HepG2 (cell line): ENCODE data around the gene ALG14. TPM values are rescaled to one million over a fixed set of nuclear protein-coding genes. Genes with fewer than 3 reads are reported as not detected.

Experiments
- ATAC-seq: fragments of 200-7000 bp; cut with Tn5 transposase; 3 replicates; pipeline ENCODE4 v1.9.1; 2020; ENCODE audit warnings: mild to moderate bottlenecking, moderate library complexity
- BruUV-seq: library from RNA; stranded (reverse); fragments of 400-500 nt; replicated peaks from 2 replicates; lab custom pipeline; 2021; lab: Mats Ljungman, UMichigan
- CTCF ChIA-PET: fragments of 300-600 bp; formaldehyde crosslinking; extraction: SDS; loops from one replicate; lab custom pipeline; 2021; ENCODE audit warnings: low total read pairs, inconsistent platforms, low intra/inter-chr PET ratio; lab: Yijun Ruan, JAX
- POLR2A ChIA-PET: fragments of 350-600 bp; sonication (Branson Sonifier 250); formaldehyde crosslinking; loops from one replicate; lab custom pipeline; 2020; ENCODE audit warnings: antibody characterized with exemption, inconsistent platforms; lab: Yijun Ruan, JAX
- DNase-seq: peaks from one replicate; pipeline ENCODE4 v3.0.0-alpha.2; 2015; ENCODE audit warnings: low spot score
- FAIRE-seq: peaks from 3 replicates; lab custom pipeline; 2011; peaks lifted over from hg19 to GRCh38; lab: Jason Lieb, UNC
- H2AFZ ChIP-seq: one replicate; pipeline ENCODE4 v1.6.1; 2011; ENCODE audit warnings: low read length, inconsistent platforms
- H3K27ac ChIP-seq: fragments of 300-600 bp; 3 replicates; pipeline ENCODE4 v1.8.0; 2011; ENCODE audit warnings: mixed run types, mild to moderate bottlenecking, mixed read lengths, low read length, inconsistent platforms; ENCODE audit not compliant: insufficient read depth; ENCODE audit errors: extremely low read length
- H3K27me3 ChIP-seq, 2 experiments: fragments of 200-600 bp in 1 of 2; 2 replicates in 1 of 2; 3 replicates in 1 of 2; pipeline versions ENCODE4 v1.6.0 to v1.8.0; 2011; ENCODE audit warnings: low read length in 2 of 2, mild to moderate bottlenecking in 2 of 2, moderate library complexity in 2 of 2, inconsistent platforms in 1 of 2; ENCODE audit not compliant: insufficient read depth in 2 of 2, control insufficient read depth in 1 of 2
- H3K36me3 ChIP-seq, 2 experiments: fragments of 200-600 bp in 1 of 2; replicated peaks in 1 of 2; 2 replicates in 1 of 2; 3 replicates in 1 of 2; pipeline versions ENCODE4 v1.5.1 to v1.8.0; 2011; ENCODE audit warnings: low read length in 2 of 2, inconsistent platforms in 1 of 2; ENCODE audit not compliant: insufficient read depth in 2 of 2, control insufficient read depth in 1 of 2
- H3K4me1 ChIP-seq: 2 replicates; pipeline ENCODE4 v1.5.1; 2012; ENCODE audit warnings: low read length, inconsistent platforms; ENCODE audit not compliant: insufficient read depth
- H3K4me2 ChIP-seq: 2 replicates; pipeline ENCODE4 v1.6.0; 2011; ENCODE audit warnings: low read depth, low read length, inconsistent platforms
- H3K4me3 ChIP-seq, 3 experiments: fragments of 200-600 bp in 1 of 3; sonication (generic), shearing (Covaris generic) in 1 of 3; replicated peaks in 1 of 3; 2 replicates each; pipeline ENCODE4 v1.5.1; 2011 to 2016; ENCODE audit warnings: low read length in 3 of 3, inconsistent platforms in 2 of 3, low read depth in 2 of 3, mild to moderate bottlenecking in 2 of 3, control low read depth in 1 of 3, mixed read lengths in 1 of 3; ENCODE audit not compliant: insufficient read depth in 1 of 3
- H3K79me2 ChIP-seq: one replicate; pipeline ENCODE4 v1.6.1; 2011; ENCODE audit warnings: low read length, inconsistent platforms; ENCODE audit not compliant: insufficient read depth
- H3K9ac ChIP-seq: 2 replicates; pipeline ENCODE4 v1.6.0; 2011; ENCODE audit warnings: mild to moderate bottlenecking, low read depth, low read length, inconsistent platforms; ENCODE audit not compliant: insufficient read depth
- H3K9me3 ChIP-seq: 2 replicates; pipeline ENCODE4 v1.5.1; 2012; ENCODE audit warnings: mild to moderate bottlenecking, low read length
- H4K20me1 ChIP-seq: 2 replicates; pipeline ENCODE4 v1.6.0; 2011; ENCODE audit warnings: inconsistent platforms, mild to moderate bottlenecking, low read length, moderate library complexity; ENCODE audit not compliant: insufficient read depth
- RNF2 ChIP-seq: fragments of 450-650 bp; conservative IDR thresholded peaks from 2 replicates; pipeline ENCODE4 v1.6.1; 2016; ENCODE audit warnings: low read depth
- ZNF292 ChIP-seq: sonication (generic); formaldehyde crosslinking; IDR thresholded peaks from 2 replicates; pipeline ENCODE4 v1.8.1; 2022; ENCODE audit warnings: mild to moderate bottlenecking, low read depth, missing genetic modification reagents, borderline replicate concordance
- ZNF644 ChIP-seq: IDR thresholded peaks from 2 replicates; pipeline ENCODE4 v1.6.1; 2016; ENCODE audit warnings: low read depth
- ZNF652 ChIP-seq: IDR thresholded peaks from 2 replicates; pipeline ENCODE4 v1.6.1; 2016; ENCODE audit warnings: low read depth, borderline replicate concordance
- WGBS: methylation state at CpG from one replicate; pipeline ENCODE4 v1.1.6; 2017; ENCODE audit warnings: low lambda C conversion rate; 5-methylcytosine and 5-hydroxymethylcytosine counted together
- in situ Hi-C: cut with HindIII; loops from 2 replicates; pipeline ENCODE4 v1.10.0; 2017; ENCODE audit warnings: low pct_unique_long_range_greater_than_20kb; ENCODE audit not compliant: extremely low pct_ligation_motif_present
- intact Hi-C: fragments of 100-400 bp; cut with micrococcal nuclease; formaldehyde crosslinking; loops from one replicate; pipeline ENCODE4 v1.10.0; 2022; ENCODE audit not compliant: unreplicated experiment
- polyA plus RNA-seq, 8 experiments: library from polyadenylated mRNA; depleted of rRNA in 3 of 8; stranded (reverse) in 7 of 8; unstranded in 1 of 8; fragments of >200 nt; fragmentation: Illumina TruSeq in 4 of 8; extraction: Trizol in 4 of 8; gene quantifications; 2 replicates each; pipeline versions ENCODE4 v1.2.1 to v1.2.3, GENCODE V29; 2011 to 2016; ENCODE audit warnings: low read depth in 4 of 8, missing spikeins in 1 of 8, mixed read lengths in 1 of 8; ENCODE audit not compliant: insufficient read depth in 1 of 8
- total RNA-seq, 5 experiments: library from RNA; depleted of rRNA; stranded (reverse); fragments of >200 nt; fragmentation: Illumina TruSeq; extraction: Trizol; gene quantifications; 2 replicates each; pipeline ENCODE4 v1.2.3, GENCODE V29; 2016; ENCODE audit warnings: low read depth in 1 of 5
- TF ChIP-seq, protein P1 (sequence below): sonication (generic); formaldehyde crosslinking; IDR thresholded peaks from 2 replicates; pipeline ENCODE4 v1.4.0; 2020; ENCODE audit warnings: low read depth, missing genetic modification reagents
- TF ChIP-seq, protein P2 (sequence below): IDR thresholded peaks from 2 replicates; pipeline ENCODE4 v1.6.1; 2016; ENCODE audit warnings: control low read depth
- TF ChIP-seq, protein P3 (sequence below): sonication (generic); formaldehyde crosslinking; IDR thresholded peaks from 2 replicates; pipeline ENCODE4 v1.5.0; 2020; ENCODE audit warnings: missing genetic modification reagents

The ALG14 gene
- total and polyA plus RNA-seq, 2 of the 13 experiments (the other 11 are each of a cell fraction or from before 2014, with no cell fraction given), result 4.5 to 12.7 TPM

- TF ChIP-seq, protein P1, sequence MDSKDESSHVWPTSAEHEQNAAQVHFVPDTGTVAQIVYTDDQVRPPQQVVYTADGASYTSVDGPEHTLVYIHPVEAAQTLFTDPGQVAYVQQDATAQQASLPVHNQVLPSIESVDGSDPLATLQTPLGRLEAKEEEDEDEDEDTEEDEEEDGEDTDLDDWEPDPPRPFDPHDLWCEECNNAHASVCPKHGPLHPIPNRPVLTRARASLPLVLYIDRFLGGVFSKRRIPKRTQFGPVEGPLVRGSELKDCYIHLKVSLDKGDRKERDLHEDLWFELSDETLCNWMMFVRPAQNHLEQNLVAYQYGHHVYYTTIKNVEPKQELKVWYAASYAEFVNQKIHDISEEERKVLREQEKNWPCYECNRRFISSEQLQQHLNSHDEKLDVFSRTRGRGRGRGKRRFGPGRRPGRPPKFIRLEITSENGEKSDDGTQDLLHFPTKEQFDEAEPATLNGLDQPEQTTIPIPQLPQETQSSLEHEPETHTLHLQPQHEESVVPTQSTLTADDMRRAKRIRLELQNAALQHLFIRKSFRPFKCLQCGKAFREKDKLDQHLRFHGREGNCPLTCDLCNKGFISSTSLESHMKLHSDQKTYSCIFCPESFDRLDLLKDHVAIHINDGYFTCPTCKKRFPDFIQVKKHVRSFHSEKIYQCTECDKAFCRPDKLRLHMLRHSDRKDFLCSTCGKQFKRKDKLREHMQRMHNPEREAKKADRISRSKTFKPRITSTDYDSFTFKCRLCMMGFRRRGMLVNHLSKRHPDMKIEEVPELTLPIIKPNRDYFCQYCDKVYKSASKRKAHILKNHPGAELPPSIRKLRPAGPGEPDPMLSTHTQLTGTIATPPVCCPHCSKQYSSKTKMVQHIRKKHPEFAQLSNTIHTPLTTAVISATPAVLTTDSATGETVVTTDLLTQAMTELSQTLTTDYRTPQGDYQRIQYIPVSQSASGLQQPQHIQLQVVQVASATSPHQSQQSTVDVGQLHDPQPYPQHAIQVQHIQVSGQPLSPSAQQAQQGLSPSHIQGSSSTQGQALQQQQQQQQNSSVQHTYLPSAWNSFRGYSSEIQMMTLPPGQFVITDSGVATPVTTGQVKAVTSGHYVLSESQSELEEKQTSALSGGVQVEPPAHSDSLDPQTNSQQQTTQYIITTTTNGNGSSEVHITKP (CRISPR knock-in tag), result no peak
Measured at GRCh38 chr1:94934551-94934950, 138.2 kb downstream of the ALG14 start (continued).

- Histone ChIP-seq H3K36me3 (peaks cover 0 to 6% of the 10 kb centered on the region in 2 experiments; a peak in 1 of 5 replicates), H3K4me1 (peaks cover 33% of the 10 kb centered on the region), H3K27ac (no peak overlapping the region), H2AFZ (no peak overlapping the region), H3K79me2 (peaks cover 43% of the 10 kb centered on the region), H3K27me3 (no peaks in the 10 kb centered on the region; a peak in 1 of 5 replicates), H3K9ac (no peak overlapping the region), H4K20me1 (no peaks in the 10 kb centered on the region), H3K9me3 (no peaks in the 10 kb centered on the region), H3K4me3 (no peak overlapping the region), H3K4me2 (no peak overlapping the region)
- POLR2A ChIA-PET, result no interaction called here
- TF ChIP-seq ZNF292, result no peak
- TF ChIP-seq RNF2, result no peak
- TF ChIP-seq ZNF644 (CRISPR knock-in tag), result no peak
- TF ChIP-seq, protein P2, sequence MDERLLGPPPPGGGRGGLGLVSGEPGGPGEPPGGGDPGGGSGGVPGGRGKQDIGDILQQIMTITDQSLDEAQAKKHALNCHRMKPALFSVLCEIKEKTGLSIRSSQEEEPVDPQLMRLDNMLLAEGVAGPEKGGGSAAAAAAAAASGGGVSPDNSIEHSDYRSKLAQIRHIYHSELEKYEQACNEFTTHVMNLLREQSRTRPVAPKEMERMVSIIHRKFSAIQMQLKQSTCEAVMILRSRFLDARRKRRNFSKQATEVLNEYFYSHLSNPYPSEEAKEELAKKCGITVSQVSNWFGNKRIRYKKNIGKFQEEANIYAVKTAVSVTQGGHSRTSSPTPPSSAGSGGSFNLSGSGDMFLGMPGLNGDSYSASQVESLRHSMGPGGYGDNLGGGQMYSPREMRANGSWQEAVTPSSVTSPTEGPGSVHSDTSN (CRISPR knock-in tag), result no peak
- TF ChIP-seq, protein P3, sequence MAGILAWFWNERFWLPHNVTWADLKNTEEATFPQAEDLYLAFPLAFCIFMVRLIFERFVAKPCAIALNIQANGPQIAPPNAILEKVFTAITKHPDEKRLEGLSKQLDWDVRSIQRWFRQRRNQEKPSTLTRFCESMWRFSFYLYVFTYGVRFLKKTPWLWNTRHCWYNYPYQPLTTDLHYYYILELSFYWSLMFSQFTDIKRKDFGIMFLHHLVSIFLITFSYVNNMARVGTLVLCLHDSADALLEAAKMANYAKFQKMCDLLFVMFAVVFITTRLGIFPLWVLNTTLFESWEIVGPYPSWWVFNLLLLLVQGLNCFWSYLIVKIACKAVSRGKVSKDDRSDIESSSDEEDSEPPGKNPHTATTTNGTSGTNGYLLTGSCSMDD, result no peak
- no peak for TF ChIP-seq ZNF652 (CRISPR knock-in tag)
- WGBS, result 93% methylated on average over 7 of the region's 7 CpGs
- no peak for FAIRE-seq
- in situ Hi-C loops (no loop called here), intact Hi-C loops (no loop called here)
- no peak for DNase-seq
- no TSS peak for BruUV-seq
- no peak for ATAC-seq
- CTCF ChIA-PET, result no interaction called here
Measured at GRCh38 chr1:94931254-94931841, 141.4 kb downstream of the ALG14 start.
